ENCODE data around the gene CD81.

GRCh38 chr11:2424811-2425495 lies 47.8 kb downstream of the CD81 start:
- TF ChIP-seq CTCF (IDR thresholded peaks at IDR 0.05) (no peak), POLR2A (IDR thresholded peaks at IDR 0.05) (no peak)
